HCT116 (cell line): ENCODE measurements around the gene FHIT. TPM values are rescaled to one million over a fixed set of nuclear protein-coding genes. Genes with fewer than 3 reads are reported as not detected.

Source experiments
- ATAC-seq: fragments of 200-7000 bp; cut with Tn5 transposase; 2 replicates; pipeline ENCODE4 v1.9.1; 2020; ENCODE audit warnings: mild to moderate bottlenecking, moderate library complexity
- BruUV-seq: library from RNA; stranded (reverse); fragments of 400-500 nt; replicated peaks from 2 replicates; lab custom pipeline; 2021; lab: Mats Ljungman, UMichigan
- CTCF ChIA-PET: fragments of 300-600 bp; sonication (Branson Sonifier 250); formaldehyde crosslinking; loops from one replicate; lab custom pipeline; 2021; ENCODE audit warnings: antibody characterized with exemption; lab: Charles Lee
- POLR2A ChIA-PET: fragments of 300-600, 350-600 bp; sonication (Branson Sonifier 250); formaldehyde crosslinking; loops from one replicate; lab custom pipeline; 2021; ENCODE audit warnings: antibody characterized with exemption; lab: Charles Lee
- RAD21 ChIA-PET, 2 experiments: fragments of 300-600 bp; sonication (Branson Sonifier 250); formaldehyde crosslinking; loops; one replicate each; lab custom pipeline; 2023; ENCODE audit warnings: low total read pairs in 2 of 2; ENCODE audit not compliant: uncharacterized antibody in 2 of 2, unreplicated experiment in 2 of 2, low non-redundant PET in 1 of 2; lab: Charles Lee
- DNase-seq: peaks from one replicate; pipeline ENCODE4 v3.0.0-alpha.2; 2010; ENCODE audit warnings: low read depth, low spot score
- H2AFZ ChIP-seq: fragments of 200-600 bp; shearing (Covaris generic), sonication (generic); 2 replicates; pipeline ENCODE4 v1.6.1; 2017; ENCODE audit warnings: low read depth, mixed run types, mixed read lengths, antibody characterized with exemption, low read length; ENCODE audit not compliant: poor library complexity, severe bottlenecking
- H3K27ac ChIP-seq: 2 replicates; pipeline ENCODE4 v1.5.1; 2012; ENCODE audit warnings: low read depth, low read length
- H3K27me3 ChIP-seq: fragments of 200-600 bp; sonication (generic); 2 replicates; pipeline ENCODE4 v1.6.1; 2016; ENCODE audit warnings: mixed run types, low read length, mixed read lengths; ENCODE audit not compliant: insufficient read depth
- H3K36me3 ChIP-seq, 2 experiments: fragments of 200-500 bp in 1 of 2; fragments of 200-600 bp in 1 of 2; sonication (Bioruptor generic) in 1 of 2; sonication (generic) in 1 of 2; 2 replicates each; pipeline versions ENCODE4 v1.5.1 to v1.6.1; 2014 to 2016; ENCODE audit warnings: low read length in 2 of 2, inconsistent platforms in 1 of 2, mixed read lengths in 1 of 2, mixed run types in 1 of 2; ENCODE audit not compliant: insufficient read depth in 2 of 2, control insufficient read depth in 1 of 2
- H3K4me1 ChIP-seq, 2 experiments: fragments of 200-600 bp in 1 of 2; sonication (generic) in 1 of 2; 2 replicates each; pipeline versions ENCODE4 v1.5.1 to v1.6.1; 2012 to 2017; ENCODE audit warnings: low read length in 2 of 2, inconsistent platforms in 1 of 2, mild to moderate bottlenecking in 1 of 2, mixed read lengths in 1 of 2, mixed run types in 1 of 2, moderate library complexity in 1 of 2; ENCODE audit not compliant: insufficient read depth in 2 of 2, control insufficient read depth in 1 of 2
- H3K4me2 ChIP-seq: fragments of 200-600 bp; sonication (generic); 2 replicates; pipeline ENCODE4 v1.6.1; 2017; ENCODE audit warnings: mixed run types, low read length, mixed read lengths
- H3K4me3 ChIP-seq, 2 experiments: fragments of 200-600 bp in 1 of 2; sonication (generic) in 1 of 2; replicated peaks in 1 of 2; 2 replicates each; pipeline ENCODE4 v1.5.1; 2011 to 2016; ENCODE audit warnings: low read length in 2 of 2, control low read depth in 1 of 2, low read depth in 1 of 2, mild to moderate bottlenecking in 1 of 2, mixed read lengths in 1 of 2, mixed run types in 1 of 2
- H3K79me2 ChIP-seq: fragments of 200-600 bp; sonication (generic); 2 replicates; pipeline ENCODE4 v1.6.1; 2017; ENCODE audit warnings: mild to moderate bottlenecking, mixed run types, low read length, moderate library complexity, mixed read lengths; ENCODE audit not compliant: insufficient read depth
- H3K9ac ChIP-seq: fragments of 200-600 bp; sonication (generic); 2 replicates; pipeline ENCODE4 v1.6.1; 2016; ENCODE audit warnings: low read length, mixed read lengths
- H3K9me2 ChIP-seq: fragments of 200-600 bp; sonication (generic), shearing (Covaris generic); 2 replicates; pipeline ENCODE4 v1.6.1; 2017; ENCODE audit warnings: mixed run types, mild to moderate bottlenecking, moderate library complexity; ENCODE audit not compliant: insufficient read depth
- H3K9me3 ChIP-seq, 2 experiments: fragments of 200-500 bp in 1 of 2; fragments of 200-600 bp in 1 of 2; sonication (Bioruptor generic) in 1 of 2; sonication (generic) in 1 of 2; 2 replicates each; pipeline ENCODE4 v1.6.1; 2014 to 2017; ENCODE audit warnings: low read length in 2 of 2, mixed read lengths in 2 of 2, inconsistent platforms in 1 of 2, low read depth in 1 of 2, mild to moderate bottlenecking in 1 of 2, mixed run types in 1 of 2, moderate library complexity in 1 of 2; ENCODE audit not compliant: control insufficient read depth in 1 of 2, insufficient read depth in 1 of 2
- H4K20me1 ChIP-seq: fragments of 200-600 bp; sonication (generic), shearing (Covaris generic); 2 replicates; pipeline ENCODE4 v1.6.1; 2017; ENCODE audit warnings: mixed run types, mild to moderate bottlenecking, moderate library complexity; ENCODE audit not compliant: insufficient read depth
- CBX3 ChIP-seq: IDR thresholded peaks from 2 replicates; pipeline ENCODE4 v1.6.1; 2012; ENCODE audit warnings: low read depth
- ELF1 ChIP-seq: IDR thresholded peaks from 2 replicates; pipeline ENCODE4 v1.6.1; 2012; ENCODE audit warnings: low read depth, borderline replicate concordance
- EZH2 ChIP-seq: fragments of 200-600 bp; sonication (generic); IDR thresholded peaks from 2 replicates; pipeline ENCODE4 v1.6.1; 2017; ENCODE audit warnings: antibody characterized with exemption, mixed run types
- EZH2phosphoT487 ChIP-seq: fragments of 200-600 bp; IDR thresholded peaks from 2 replicates; pipeline ENCODE4 v1.6.1; 2018; ENCODE audit warnings: antibody characterized with exemption, borderline replicate concordance
- FOSL1 ChIP-seq: IDR thresholded peaks from 2 replicates; pipeline ENCODE4 v1.6.1; 2012; ENCODE audit warnings: low read depth
- SIN3A ChIP-seq: IDR thresholded peaks from 2 replicates; pipeline ENCODE4 v1.6.1; 2012; ENCODE audit warnings: low read depth
- SP1 ChIP-seq: IDR thresholded peaks from 2 replicates; pipeline ENCODE4 v1.6.1; 2012; ENCODE audit warnings: low read depth
- TCF7L2 ChIP-seq: IDR thresholded peaks from 2 replicates; pipeline ENCODE4 v1.7.0; 2011; ENCODE audit warnings: borderline replicate concordance, inconsistent platforms; ENCODE audit not compliant: insufficient read depth, insufficient read length; ENCODE audit errors: extremely low read depth
- YY1 ChIP-seq: IDR thresholded peaks from 2 replicates; pipeline ENCODE4 v1.6.1; 2011; ENCODE audit warnings: low read length, low read depth, moderate library complexity, mild to moderate bottlenecking; ENCODE audit not compliant: insufficient replicate concordance; ENCODE audit errors: extremely low read depth
- ZNF274 ChIP-seq: fragments of 200-500 bp; sonication (Bioruptor generic); IDR thresholded peaks from 2 replicates; pipeline ENCODE4 v1.6.1; 2014; ENCODE audit warnings: mild to moderate bottlenecking, low read depth, low read length, inconsistent platforms
- intact Hi-C: fragments of 100-400 bp; cut with micrococcal nuclease; formaldehyde crosslinking; loops from 2 replicates; pipeline ENCODE4 v1.10.0; 2022
- total RNA-seq: library from RNA; stranded (reverse); gene quantifications from one replicate; pipeline ENCODE4 v1.2.1, GENCODE V29; 2021; ENCODE audit not compliant: unreplicated experiment
- TF ChIP-seq, protein P1 (sequence below): IDR thresholded peaks from 2 replicates; pipeline ENCODE4 v1.6.1; 2012; ENCODE audit warnings: low read depth
- TF ChIP-seq, protein P2 (sequence below), 3 experiments: fragments of 200-600 bp in 1 of 3; sonication (generic) in 1 of 3; IDR thresholded peaks in 2 of 3; conservative IDR thresholded peaks in 1 of 3; 2 replicates each; pipeline ENCODE4 v1.5.1; 2012 to 2017; ENCODE audit warnings: low read depth in 2 of 3, low read length in 2 of 3, antibody characterized with exemption in 1 of 3, borderline replicate concordance in 1 of 3, control low read depth in 1 of 3, mild to moderate bottlenecking in 1 of 3, mixed read lengths in 1 of 3, mixed run types in 1 of 3, moderate library complexity in 1 of 3; ENCODE audit not compliant: insufficient read depth in 1 of 3
- TF ChIP-seq, protein P3 (sequence below): IDR thresholded peaks from 2 replicates; pipeline ENCODE4 v1.6.1; 2012
- TF ChIP-seq, protein P4 (sequence below): IDR thresholded peaks from 2 replicates; pipeline ENCODE4 v1.6.1; 2011; ENCODE audit warnings: mild to moderate bottlenecking, low read length, moderate library complexity; ENCODE audit not compliant: insufficient replicate concordance; ENCODE audit errors: extremely low read depth
- TF ChIP-seq, protein P5 (sequence below): IDR thresholded peaks from 2 replicates; pipeline ENCODE4 v1.6.1; 2012

FHIT gene
- total RNA-seq, 1 experiment from 2014 or later: 20.1 TPM

DNA sequence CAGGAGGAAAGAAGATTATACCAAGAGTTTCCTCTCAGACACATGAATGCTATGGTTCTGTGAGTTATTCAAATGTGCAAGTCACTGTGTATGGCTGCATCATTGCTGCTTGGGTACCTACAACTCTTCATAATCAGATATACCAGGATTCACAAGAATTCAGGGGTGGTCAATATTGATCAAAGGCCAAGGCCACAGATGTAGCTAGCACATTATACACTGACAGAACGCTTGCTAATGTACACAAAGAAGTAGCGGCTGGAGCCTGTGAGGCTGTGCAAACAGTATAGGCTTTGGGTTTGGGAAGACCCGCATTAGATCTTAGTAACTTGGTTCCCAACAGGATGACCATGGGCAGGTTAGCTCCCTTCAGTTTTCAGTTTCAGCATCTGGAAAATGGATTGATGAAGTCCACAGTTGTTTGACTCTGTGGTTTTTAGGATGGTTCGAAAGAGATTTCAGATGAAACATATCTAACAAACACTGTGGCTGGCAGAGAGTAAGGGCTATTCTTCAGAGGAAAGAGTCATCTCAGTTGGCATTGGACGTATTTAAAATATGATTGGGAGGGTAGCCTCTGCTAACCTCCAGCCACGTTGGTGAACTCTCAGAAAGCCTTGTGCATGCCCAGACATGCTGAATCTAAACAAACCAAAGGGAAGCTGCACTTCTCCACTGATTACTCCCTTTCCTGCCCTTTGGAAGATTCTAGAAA lies 1452.7 kb downstream of the FHIT start:
- POLR2A ChIA-PET: no interaction called here

More for the DNA sequence above, 1452.7 kb downstream of the FHIT start:
- ChIA-PET RAD21 (no interaction called here), CTCF (no interaction called here)
- H3K9ac ChIP-seq: no peak overlapping the region
- H3K4me2 ChIP-seq: no peak overlapping the region
- H3K27ac ChIP-seq: no peak overlapping the region
- H3K36me3 ChIP-seq: no peaks in the 10 kb centered on the region
- no peak overlapping the region for H3K4me3 ChIP-seq
- no peaks in the 10 kb centered on the region for H3K27me3 ChIP-seq
- no peaks in the 10 kb centered on the region for H3K9me3 ChIP-seq
- TF ChIP-seq ELF1: no peak
- TF ChIP-seq ZNF274: no peak
- TF ChIP-seq, protein P1, sequence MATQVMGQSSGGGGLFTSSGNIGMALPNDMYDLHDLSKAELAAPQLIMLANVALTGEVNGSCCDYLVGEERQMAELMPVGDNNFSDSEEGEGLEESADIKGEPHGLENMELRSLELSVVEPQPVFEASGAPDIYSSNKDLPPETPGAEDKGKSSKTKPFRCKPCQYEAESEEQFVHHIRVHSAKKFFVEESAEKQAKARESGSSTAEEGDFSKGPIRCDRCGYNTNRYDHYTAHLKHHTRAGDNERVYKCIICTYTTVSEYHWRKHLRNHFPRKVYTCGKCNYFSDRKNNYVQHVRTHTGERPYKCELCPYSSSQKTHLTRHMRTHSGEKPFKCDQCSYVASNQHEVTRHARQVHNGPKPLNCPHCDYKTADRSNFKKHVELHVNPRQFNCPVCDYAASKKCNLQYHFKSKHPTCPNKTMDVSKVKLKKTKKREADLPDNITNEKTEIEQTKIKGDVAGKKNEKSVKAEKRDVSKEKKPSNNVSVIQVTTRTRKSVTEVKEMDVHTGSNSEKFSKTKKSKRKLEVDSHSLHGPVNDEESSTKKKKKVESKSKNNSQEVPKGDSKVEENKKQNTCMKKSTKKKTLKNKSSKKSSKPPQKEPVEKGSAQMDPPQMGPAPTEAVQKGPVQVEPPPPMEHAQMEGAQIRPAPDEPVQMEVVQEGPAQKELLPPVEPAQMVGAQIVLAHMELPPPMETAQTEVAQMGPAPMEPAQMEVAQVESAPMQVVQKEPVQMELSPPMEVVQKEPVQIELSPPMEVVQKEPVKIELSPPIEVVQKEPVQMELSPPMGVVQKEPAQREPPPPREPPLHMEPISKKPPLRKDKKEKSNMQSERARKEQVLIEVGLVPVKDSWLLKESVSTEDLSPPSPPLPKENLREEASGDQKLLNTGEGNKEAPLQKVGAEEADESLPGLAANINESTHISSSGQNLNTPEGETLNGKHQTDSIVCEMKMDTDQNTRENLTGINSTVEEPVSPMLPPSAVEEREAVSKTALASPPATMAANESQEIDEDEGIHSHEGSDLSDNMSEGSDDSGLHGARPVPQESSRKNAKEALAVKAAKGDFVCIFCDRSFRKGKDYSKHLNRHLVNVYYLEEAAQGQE: no peak
- TF ChIP-seq TCF7L2: no peak
- TF ChIP-seq EZH2: no peak
- TF ChIP-seq, protein P2, sequence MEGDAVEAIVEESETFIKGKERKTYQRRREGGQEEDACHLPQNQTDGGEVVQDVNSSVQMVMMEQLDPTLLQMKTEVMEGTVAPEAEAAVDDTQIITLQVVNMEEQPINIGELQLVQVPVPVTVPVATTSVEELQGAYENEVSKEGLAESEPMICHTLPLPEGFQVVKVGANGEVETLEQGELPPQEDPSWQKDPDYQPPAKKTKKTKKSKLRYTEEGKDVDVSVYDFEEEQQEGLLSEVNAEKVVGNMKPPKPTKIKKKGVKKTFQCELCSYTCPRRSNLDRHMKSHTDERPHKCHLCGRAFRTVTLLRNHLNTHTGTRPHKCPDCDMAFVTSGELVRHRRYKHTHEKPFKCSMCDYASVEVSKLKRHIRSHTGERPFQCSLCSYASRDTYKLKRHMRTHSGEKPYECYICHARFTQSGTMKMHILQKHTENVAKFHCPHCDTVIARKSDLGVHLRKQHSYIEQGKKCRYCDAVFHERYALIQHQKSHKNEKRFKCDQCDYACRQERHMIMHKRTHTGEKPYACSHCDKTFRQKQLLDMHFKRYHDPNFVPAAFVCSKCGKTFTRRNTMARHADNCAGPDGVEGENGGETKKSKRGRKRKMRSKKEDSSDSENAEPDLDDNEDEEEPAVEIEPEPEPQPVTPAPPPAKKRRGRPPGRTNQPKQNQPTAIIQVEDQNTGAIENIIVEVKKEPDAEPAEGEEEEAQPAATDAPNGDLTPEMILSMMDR (IDR thresholded peaks at IDR 0.05 in 2 of 3, conservative IDR thresholded peaks at IDR 0.05 in 1 of 3; ENCODE audit: borderline replicate concordance in 1 of 3, insufficient read depth in 1 of 3, low read depth in 2 of 3, low read length in 2 of 3): no peak
- TF ChIP-seq, protein P3, sequence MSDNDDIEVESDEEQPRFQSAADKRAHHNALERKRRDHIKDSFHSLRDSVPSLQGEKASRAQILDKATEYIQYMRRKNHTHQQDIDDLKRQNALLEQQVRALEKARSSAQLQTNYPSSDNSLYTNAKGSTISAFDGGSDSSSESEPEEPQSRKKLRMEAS: no peak
- no peak for TF ChIP-seq SP1
- TF ChIP-seq, protein P4, sequence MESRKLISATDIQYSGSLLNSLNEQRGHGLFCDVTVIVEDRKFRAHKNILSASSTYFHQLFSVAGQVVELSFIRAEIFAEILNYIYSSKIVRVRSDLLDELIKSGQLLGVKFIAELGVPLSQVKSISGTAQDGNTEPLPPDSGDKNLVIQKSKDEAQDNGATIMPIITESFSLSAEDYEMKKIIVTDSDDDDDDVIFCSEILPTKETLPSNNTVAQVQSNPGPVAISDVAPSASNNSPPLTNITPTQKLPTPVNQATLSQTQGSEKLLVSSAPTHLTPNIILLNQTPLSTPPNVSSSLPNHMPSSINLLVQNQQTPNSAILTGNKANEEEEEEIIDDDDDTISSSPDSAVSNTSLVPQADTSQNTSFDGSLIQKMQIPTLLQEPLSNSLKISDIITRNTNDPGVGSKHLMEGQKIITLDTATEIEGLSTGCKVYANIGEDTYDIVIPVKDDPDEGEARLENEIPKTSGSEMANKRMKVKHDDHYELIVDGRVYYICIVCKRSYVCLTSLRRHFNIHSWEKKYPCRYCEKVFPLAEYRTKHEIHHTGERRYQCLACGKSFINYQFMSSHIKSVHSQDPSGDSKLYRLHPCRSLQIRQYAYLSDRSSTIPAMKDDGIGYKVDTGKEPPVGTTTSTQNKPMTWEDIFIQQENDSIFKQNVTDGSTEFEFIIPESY: no peak
- TF ChIP-seq FOSL1: no peak
- no peak for TF ChIP-seq CBX3
- TF ChIP-seq YY1: no peak
- TF ChIP-seq SIN3A: no peak
- TF ChIP-seq EZH2phosphoT487: no peak
- TF ChIP-seq, protein P5, sequence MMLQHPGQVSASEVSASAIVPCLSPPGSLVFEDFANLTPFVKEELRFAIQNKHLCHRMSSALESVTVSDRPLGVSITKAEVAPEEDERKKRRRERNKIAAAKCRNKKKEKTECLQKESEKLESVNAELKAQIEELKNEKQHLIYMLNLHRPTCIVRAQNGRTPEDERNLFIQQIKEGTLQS: no peak
- no TSS peak for BruUV-seq
- no peaks in the 10 kb centered on the region for H3K79me2 ChIP-seq
- no peaks in the 10 kb centered on the region for H4K20me1 ChIP-seq
- H2AFZ ChIP-seq: no peak overlapping the region
- no peaks in the 10 kb centered on the region for H3K9me2 ChIP-seq
- ATAC-seq: no peak
- intact Hi-C loops: loop anchor here (1.0 kb wide), 1 partner anchor 107 kb away; no protein-coding TSS in a partner anchor
- no peaks in the 10 kb centered on the region for H3K4me1 ChIP-seq
- DNase-seq: no peak
